ENCODE measurements around the gene ARHGAP23. TPM values are rescaled to one million over a fixed set of nuclear protein-coding genes. Genes with fewer than 3 reads are reported as not detected.
"Not testable (repeated sequence)": the region's sequence is repeated elsewhere in the genome, so short reads cannot be mapped to it uniquely, and the experiment has no call there.

ARHGAP23 gene
- total RNA-seq, 1 experiment from 2014 or later: 97.9 TPM

- H3K9me3 Mint-ChIP-seq; H2AFZ ChIP-seq (ENCODE audit: low read length); H3T11ph ChIP-seq (ENCODE audit: low read length); H3K4ac ChIP-seq (ENCODE audit: low read depth, low read length); H4K5ac ChIP-seq (ENCODE audit: insufficient read length, low read depth, low read length); H3K79me1 ChIP-seq (ENCODE audit: insufficient read depth, low read depth, low read length, poor library complexity, severe bottlenecking); H2AK5ac ChIP-seq (ENCODE audit: insufficient read length, low read length); H3K56ac ChIP-seq (ENCODE audit: insufficient read length, low read depth, low read length); H2BK20ac ChIP-seq (ENCODE audit: low read depth, low read length, poor library complexity, severe bottlenecking); H4K91ac ChIP-seq (ENCODE audit: insufficient read length, low read depth, low read length); H3K23me2 ChIP-seq (ENCODE audit: insufficient read length, low read depth, low read length, poor library complexity, severe bottlenecking); H3K18ac ChIP-seq (ENCODE audit: insufficient read length, low read depth, low read length); H3K9me3 ChIP-seq (ENCODE audit: control insufficient read depth, low read depth, low read length); H2BK120ac ChIP-seq (ENCODE audit: low read depth, low read length, poor library complexity, severe bottlenecking); H2BK5ac ChIP-seq (ENCODE audit: insufficient read length, low read length); H4K8ac ChIP-seq (replicated peaks; ENCODE audit: insufficient read length, low read depth, low read length); H3K27ac ChIP-seq (ENCODE audit: insufficient read length, low read depth, low read length); H3K79me2 ChIP-seq (ENCODE audit: insufficient read depth, low read length); H4K20me1 ChIP-seq (ENCODE audit: control insufficient read depth, insufficient read depth, insufficient read length); H3K4me1 Mint-ChIP-seq; H3K27ac Mint-ChIP-seq; H3K23ac ChIP-seq (ENCODE audit: insufficient read length, low read depth, low read length); H3K9ac ChIP-seq (ENCODE audit: extremely low read depth, insufficient read length, low read length); H3K4me3 Mint-ChIP-seq; H3K4me1 ChIP-seq (ENCODE audit: insufficient read depth, low read length); H3K4me2 ChIP-seq (ENCODE audit: insufficient read depth, insufficient read length, low read length); H2BK15ac ChIP-seq (ENCODE audit: low read depth, low read length); H2BK12ac ChIP-seq (ENCODE audit: insufficient read length, low read depth, low read length); H3K14ac ChIP-seq (ENCODE audit: insufficient read depth, low read length); H3K27me3 Mint-ChIP-seq (ENCODE audit: low read depth); H3K27me3 ChIP-seq (ENCODE audit: insufficient read depth, low read length): not testable (repeated sequence)
- TF ChIP-seq CTCF (conservative IDR thresholded peaks at IDR 0.05): peak; percentile 55
- peaks cover 39 to 83% (median 65%) of the 10 kb centered on the region in 3 experiments for H3K36me3 Mint-ChIP-seq (ENCODE audit: insufficient read depth in 1 of 3, low read depth in 3 of 3)
- DNase-seq: peak; percentile 91
- WGBS (ENCODE audit: extremely low coverage, insufficient read length, low lambda C conversion rate): no CpG with 5 or more reads among the region's 14 CpGs
Measured at GRCh38 chr17:38492067-38493040, 64.1 kb downstream of the ARHGAP23 start.

DNA sequence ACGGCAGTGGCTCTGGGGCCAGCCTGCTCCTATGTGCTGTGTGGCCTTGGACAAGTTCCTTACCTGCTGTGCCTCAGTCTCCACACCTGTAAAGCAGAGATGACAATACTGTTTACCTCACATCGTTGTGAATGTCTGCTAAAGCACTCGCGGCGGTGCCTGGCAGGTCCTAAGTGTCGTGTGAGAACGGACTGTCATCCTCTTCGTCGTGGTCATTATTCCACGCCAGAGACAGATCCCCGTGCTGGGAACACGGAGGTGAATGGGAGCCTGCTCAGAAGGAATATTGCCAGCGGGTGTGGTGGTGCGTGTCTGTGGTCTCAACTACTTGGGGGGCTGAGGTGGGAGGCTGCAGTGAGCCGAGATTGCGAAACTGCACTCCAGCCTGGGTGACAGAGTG, 65.9 kb downstream of the ARHGAP23 start:
- H2AFZ ChIP-seq (ENCODE audit: low read length); H2BK5ac ChIP-seq (ENCODE audit: insufficient read length, low read length); H3K9me3 ChIP-seq (ENCODE audit: control insufficient read depth, low read depth, low read length); H3K9ac ChIP-seq (ENCODE audit: extremely low read depth, insufficient read length, low read length); H2BK120ac ChIP-seq (ENCODE audit: low read depth, low read length, poor library complexity, severe bottlenecking); H3K4me3 Mint-ChIP-seq; H4K5ac ChIP-seq (ENCODE audit: insufficient read length, low read depth, low read length); H3T11ph ChIP-seq (ENCODE audit: low read length); H2BK20ac ChIP-seq (ENCODE audit: low read depth, low read length, poor library complexity, severe bottlenecking); H3K4ac ChIP-seq (ENCODE audit: low read depth, low read length); H2BK15ac ChIP-seq (ENCODE audit: low read depth, low read length); H3K4me1 ChIP-seq (ENCODE audit: insufficient read depth, low read length); H3K27me3 Mint-ChIP-seq (ENCODE audit: low read depth); DNase-seq; H4K91ac ChIP-seq (ENCODE audit: insufficient read length, low read depth, low read length); H3K79me2 ChIP-seq (ENCODE audit: insufficient read depth, low read length); H3K56ac ChIP-seq (ENCODE audit: insufficient read length, low read depth, low read length); H3K23ac ChIP-seq (ENCODE audit: insufficient read length, low read depth, low read length); H4K8ac ChIP-seq (replicated peaks; ENCODE audit: insufficient read length, low read depth, low read length); H3K18ac ChIP-seq (ENCODE audit: insufficient read length, low read depth, low read length); H3K27ac Mint-ChIP-seq; H2AK5ac ChIP-seq (ENCODE audit: insufficient read length, low read length); H3K79me1 ChIP-seq (ENCODE audit: insufficient read depth, low read depth, low read length, poor library complexity, severe bottlenecking); H4K20me1 ChIP-seq (ENCODE audit: control insufficient read depth, insufficient read depth, insufficient read length); H3K23me2 ChIP-seq (ENCODE audit: insufficient read length, low read depth, low read length, poor library complexity, severe bottlenecking); H3K27ac ChIP-seq (ENCODE audit: insufficient read length, low read depth, low read length); H2BK12ac ChIP-seq (ENCODE audit: insufficient read length, low read depth, low read length); H3K9me3 Mint-ChIP-seq; H3K14ac ChIP-seq (ENCODE audit: insufficient read depth, low read length); H3K27me3 ChIP-seq (ENCODE audit: insufficient read depth, low read length); H3K4me2 ChIP-seq (ENCODE audit: insufficient read depth, insufficient read length, low read length): not testable (repeated sequence)
- no CpG with 5 or more reads among the region's 16 CpGs for WGBS (ENCODE audit: extremely low coverage, insufficient read length, low lambda C conversion rate)
- peaks cover 37 to 79% (median 62%) of the 10 kb centered on the region in 3 experiments for H3K36me3 Mint-ChIP-seq (ENCODE audit: insufficient read depth in 1 of 3, low read depth in 3 of 3)
- peaks cover 0 to 10% of the 10 kb centered on the region in 2 experiments; a peak in 2 of 4 replicates for H3K4me1 Mint-ChIP-seq
